ENCODE measurements around the gene SLC16A1.

GRCh38 chr1:112985123-112985522 is 29.1 kb upstream of the SLC16A1 start:
- no peak for TF ChIP-seq NFXL1 (IDR thresholded peaks at IDR 0.05; ENCODE audit: borderline replicate concordance)
- TF ChIP-seq FOXM1 (IDR thresholded peaks at IDR 0.05; ENCODE audit: low read depth, low read length): no peak
- no peak for TF ChIP-seq CTCF (IDR thresholded peaks at IDR 0.05 in 2 of 3, conservative IDR thresholded peaks at IDR 0.05 in 1 of 3; ENCODE audit: control insufficient read depth in 2 of 3, extremely low read depth in 1 of 3, insufficient read depth in 1 of 3, low read depth in 3 of 3, low read length in 3 of 3)
